Choroid plexus epithelial cell (primary cell): Measurements from ENCODE around the gene RAB1B.
"Not testable (repeated sequence)": the region's sequence is repeated elsewhere in the genome, so short reads cannot be mapped to it uniquely, and the experiment has no call there.

Source experiments
- DNase-seq: peaks from one replicate; pipeline ENCODE4 v3.0.0-alpha.2; 2010; ENCODE audit warnings: low read depth
- H3K4me3 ChIP-seq: 2 replicates; pipeline ENCODE4 v1.5.1; 2011; ENCODE audit warnings: low read depth, mild to moderate bottlenecking, control low read depth, low read length, moderate library complexity
- TF ChIP-seq, protein P1 (sequence below): conservative IDR thresholded peaks from 2 replicates; pipeline ENCODE4 v1.5.1; 2011; ENCODE audit warnings: low read depth, mild to moderate bottlenecking, control low read depth, inconsistent platforms, low read length, moderate library complexity

Gene RAB1B

DNA sequence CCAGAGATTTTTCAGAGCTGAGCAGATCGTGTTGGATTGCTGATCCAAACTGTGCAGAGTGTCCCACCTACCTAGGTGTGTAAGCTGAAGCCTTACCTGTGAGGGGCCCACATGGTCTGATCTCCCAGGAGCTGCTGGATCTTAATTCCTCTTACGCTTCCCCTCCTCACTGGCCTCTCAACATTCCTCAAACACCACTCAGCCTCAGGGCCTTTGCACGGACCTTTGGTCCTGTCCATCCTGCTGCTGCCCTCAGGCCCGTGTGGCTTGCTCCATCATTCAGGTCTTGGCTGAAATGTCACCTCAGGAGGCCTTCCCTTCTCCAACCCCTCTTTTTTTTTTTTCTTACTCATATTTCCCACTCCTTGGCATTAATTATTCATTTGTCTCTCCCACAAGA, 21.1 kb upstream of the RAB1B start:
- DNase-seq = no peak
- TF ChIP-seq, protein P1, sequence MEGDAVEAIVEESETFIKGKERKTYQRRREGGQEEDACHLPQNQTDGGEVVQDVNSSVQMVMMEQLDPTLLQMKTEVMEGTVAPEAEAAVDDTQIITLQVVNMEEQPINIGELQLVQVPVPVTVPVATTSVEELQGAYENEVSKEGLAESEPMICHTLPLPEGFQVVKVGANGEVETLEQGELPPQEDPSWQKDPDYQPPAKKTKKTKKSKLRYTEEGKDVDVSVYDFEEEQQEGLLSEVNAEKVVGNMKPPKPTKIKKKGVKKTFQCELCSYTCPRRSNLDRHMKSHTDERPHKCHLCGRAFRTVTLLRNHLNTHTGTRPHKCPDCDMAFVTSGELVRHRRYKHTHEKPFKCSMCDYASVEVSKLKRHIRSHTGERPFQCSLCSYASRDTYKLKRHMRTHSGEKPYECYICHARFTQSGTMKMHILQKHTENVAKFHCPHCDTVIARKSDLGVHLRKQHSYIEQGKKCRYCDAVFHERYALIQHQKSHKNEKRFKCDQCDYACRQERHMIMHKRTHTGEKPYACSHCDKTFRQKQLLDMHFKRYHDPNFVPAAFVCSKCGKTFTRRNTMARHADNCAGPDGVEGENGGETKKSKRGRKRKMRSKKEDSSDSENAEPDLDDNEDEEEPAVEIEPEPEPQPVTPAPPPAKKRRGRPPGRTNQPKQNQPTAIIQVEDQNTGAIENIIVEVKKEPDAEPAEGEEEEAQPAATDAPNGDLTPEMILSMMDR = no peak
- H3K4me3 ChIP-seq = no peak overlapping the region

GRCh38 chr11:66247801-66248200, 20.6 kb upstream of the RAB1B start:
- H3K4me3 ChIP-seq = no peak overlapping the region
- TF ChIP-seq, protein P1 = no peak
- no peak for DNase-seq

GRCh38 chr11:66248903-66249302, 19.5 kb upstream of the RAB1B start:
- TF ChIP-seq, protein P1 = no peak
- no peak for DNase-seq
- H3K4me3 ChIP-seq = no peak overlapping the region

GRCh38 chr11:66251809-66252208, 16.6 kb upstream of the RAB1B start:
- H3K4me3 ChIP-seq = no peak overlapping the region
- DNase-seq = no peak
- TF ChIP-seq, protein P1 = no peak

GRCh38 chr11:66253081-66253480, 15.4 kb upstream of the RAB1B start:
- DNase-seq = not testable (repeated sequence)

DNA sequence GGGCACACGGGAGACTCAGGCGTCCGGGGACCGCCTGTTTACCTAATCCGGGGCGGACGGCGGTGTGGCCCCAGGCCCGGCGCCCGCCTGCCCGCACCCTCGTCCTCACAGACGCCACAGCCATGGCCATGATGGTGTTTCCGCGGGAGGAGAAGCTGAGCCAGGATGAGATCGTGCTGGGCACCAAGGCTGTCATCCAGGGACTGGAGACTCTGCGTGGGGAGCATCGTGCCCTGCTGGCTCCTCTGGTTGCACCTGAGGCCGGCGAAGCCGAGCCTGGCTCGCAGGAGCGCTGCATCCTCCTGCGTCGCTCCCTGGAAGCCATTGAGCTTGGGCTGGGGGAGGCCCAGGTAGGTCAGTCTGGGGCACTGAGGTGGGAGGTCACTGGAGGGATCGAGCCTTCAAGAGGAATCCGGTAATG, 10.0 kb upstream of the RAB1B start:
- no peak for DNase-seq
- peak overlapping the region; percentile 92 for H3K4me3 ChIP-seq
- TF ChIP-seq, protein P1 = no peak

More at GRCh38 chr11:66253081-66253480, 15.4 kb upstream of the RAB1B start:
- not testable (repeated sequence) for H3K4me3 ChIP-seq

DNA sequence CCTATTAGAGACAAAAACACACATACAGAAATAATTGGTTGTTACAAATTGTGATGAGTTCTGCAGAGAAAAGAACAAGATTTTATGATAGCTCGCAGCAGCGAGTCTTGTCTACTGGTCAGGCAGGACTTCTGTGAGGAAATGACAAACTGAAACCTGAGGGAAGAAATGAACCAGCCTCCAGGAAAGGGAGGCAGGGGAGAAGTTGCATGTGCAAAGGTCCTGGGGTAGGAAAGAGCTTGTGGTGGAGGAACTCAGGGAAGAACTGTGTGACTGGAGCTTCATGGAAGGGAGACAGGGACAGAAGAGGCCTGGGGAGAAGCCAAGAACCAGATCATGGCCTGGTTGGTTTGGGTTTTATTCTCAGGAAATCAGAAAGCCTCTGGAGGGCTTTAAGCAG, 9.2 kb upstream of the RAB1B start:
- H3K4me3 ChIP-seq = no peak overlapping the region
- TF ChIP-seq, protein P1 = no peak
- DNase-seq = no peak

- TF ChIP-seq, protein P1 = no peak
- DNase-seq = no peak
- no peak overlapping the region for H3K4me3 ChIP-seq
These were observed 8.5 kb upstream of the RAB1B start for GRCh38 chr11:66259956-66260355.
